ENCODE data around the gene GRIPAP1.

The GRIPAP1 gene

DNA sequence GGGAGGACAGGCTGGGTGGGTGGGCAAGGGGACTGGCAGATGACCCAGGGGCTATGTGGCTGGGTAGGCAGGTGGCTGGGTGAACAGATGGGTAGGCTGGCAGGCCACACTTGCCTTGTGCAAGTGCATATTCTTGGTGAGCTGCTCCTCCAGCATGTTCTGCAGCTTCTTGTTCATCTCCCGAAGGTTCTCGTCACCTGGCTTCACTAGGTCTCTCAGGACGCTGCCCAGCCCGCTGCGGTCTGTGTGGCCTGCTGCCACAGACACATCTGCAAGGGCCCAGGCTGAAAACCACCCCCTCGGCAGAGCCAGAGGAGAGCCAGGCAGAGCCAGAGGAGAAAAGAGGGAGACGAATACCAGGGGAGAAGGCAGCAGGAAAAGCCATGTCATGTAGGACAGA lies 27.0 kb downstream of the GRIPAP1 start:
- no peak for DNase-seq (ENCODE audit: low read depth, low spot score)
- ChIA-PET CTCF (interaction anchor here (1.1 kb wide), 1 partner anchor 9 kb away, joined by 3 read pairs; no protein-coding TSS in a partner anchor), POLR2A (no interaction called here)
- H3K4me3 ChIP-seq (ENCODE audit: low read depth, low read length) = no peak overlapping the region
- TF ChIP-seq, protein P1, sequence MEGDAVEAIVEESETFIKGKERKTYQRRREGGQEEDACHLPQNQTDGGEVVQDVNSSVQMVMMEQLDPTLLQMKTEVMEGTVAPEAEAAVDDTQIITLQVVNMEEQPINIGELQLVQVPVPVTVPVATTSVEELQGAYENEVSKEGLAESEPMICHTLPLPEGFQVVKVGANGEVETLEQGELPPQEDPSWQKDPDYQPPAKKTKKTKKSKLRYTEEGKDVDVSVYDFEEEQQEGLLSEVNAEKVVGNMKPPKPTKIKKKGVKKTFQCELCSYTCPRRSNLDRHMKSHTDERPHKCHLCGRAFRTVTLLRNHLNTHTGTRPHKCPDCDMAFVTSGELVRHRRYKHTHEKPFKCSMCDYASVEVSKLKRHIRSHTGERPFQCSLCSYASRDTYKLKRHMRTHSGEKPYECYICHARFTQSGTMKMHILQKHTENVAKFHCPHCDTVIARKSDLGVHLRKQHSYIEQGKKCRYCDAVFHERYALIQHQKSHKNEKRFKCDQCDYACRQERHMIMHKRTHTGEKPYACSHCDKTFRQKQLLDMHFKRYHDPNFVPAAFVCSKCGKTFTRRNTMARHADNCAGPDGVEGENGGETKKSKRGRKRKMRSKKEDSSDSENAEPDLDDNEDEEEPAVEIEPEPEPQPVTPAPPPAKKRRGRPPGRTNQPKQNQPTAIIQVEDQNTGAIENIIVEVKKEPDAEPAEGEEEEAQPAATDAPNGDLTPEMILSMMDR (IDR thresholded peaks at IDR 0.05; ENCODE audit: insufficient read depth, low read length, missing control alignments) = no peak

DNA sequence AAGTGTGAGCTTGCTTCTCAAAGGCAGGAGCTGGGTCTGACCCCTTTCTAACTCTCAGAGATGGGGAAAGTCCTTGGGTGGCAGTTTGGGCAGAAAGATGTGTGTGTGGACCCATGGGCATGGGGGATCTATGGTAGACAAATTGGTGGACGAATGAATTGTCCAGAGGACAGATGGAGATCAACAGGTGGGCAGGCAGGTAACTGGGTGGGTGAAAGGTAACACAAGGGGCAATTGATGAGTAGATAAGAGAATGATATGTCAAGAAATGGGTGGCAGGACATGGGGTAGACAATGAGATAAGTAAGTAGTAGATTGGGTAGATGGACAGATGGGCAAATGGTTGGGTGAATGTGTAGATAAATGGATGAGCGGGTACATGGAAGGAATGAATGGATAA lies 27.5 kb downstream of the GRIPAP1 start:
- H3K4me3 ChIP-seq (ENCODE audit: low read depth, low read length) = no peak overlapping the region
- no peak for DNase-seq (ENCODE audit: low read depth, low spot score)
- CTCF ChIA-PET = interaction anchor here (1.1 kb wide), 1 partner anchor 9 kb away, joined by 3 read pairs; no protein-coding TSS in a partner anchor
- POLR2A ChIA-PET = no interaction called here
- TF ChIP-seq, protein P1 (IDR thresholded peaks at IDR 0.05; ENCODE audit: insufficient read depth, low read length, missing control alignments) = no peak

DNA sequence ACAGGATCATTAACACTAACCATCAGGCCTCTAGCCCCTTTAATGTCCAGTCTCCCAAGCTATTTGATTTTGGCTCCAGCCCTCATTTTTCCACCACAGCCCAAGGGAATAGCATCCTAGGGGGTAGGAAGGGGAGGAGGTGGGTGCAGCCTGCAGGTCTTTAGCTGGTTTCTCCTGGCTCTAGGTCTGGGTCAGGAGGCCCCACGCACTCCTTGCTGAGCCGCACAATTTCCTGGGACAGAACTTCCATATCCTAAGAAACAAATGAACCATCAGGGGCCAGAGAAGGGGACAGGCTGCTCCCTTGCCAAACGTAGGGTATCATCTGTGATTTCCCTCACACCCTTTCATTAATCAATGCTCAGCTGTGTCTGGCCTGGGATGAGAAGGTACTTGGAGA lies 28.0 kb downstream of the GRIPAP1 start:
- POLR2A ChIA-PET = no interaction called here
- TF ChIP-seq, protein P1 (IDR thresholded peaks at IDR 0.05; ENCODE audit: insufficient read depth, low read length, missing control alignments) = no peak
- no peak for DNase-seq (ENCODE audit: low read depth, low spot score)
- CTCF ChIA-PET = interaction anchor here (0.6 to 1.1 kb wide), 2 partner anchors 8 to 106 kb away, joined by 3 read pairs; no protein-coding TSS in a partner anchor
- no peak overlapping the region for H3K4me3 ChIP-seq (ENCODE audit: low read depth, low read length)

- TF ChIP-seq, protein P1 (IDR thresholded peaks at IDR 0.05; ENCODE audit: insufficient read depth, low read length, missing control alignments) = peak; percentile 59
- no peak for DNase-seq (ENCODE audit: low read depth, low spot score)
- H3K4me3 ChIP-seq (ENCODE audit: low read depth, low read length) = peak overlapping the region; percentile 54
- ChIA-PET CTCF (interaction anchor here (0.8 to 1.8 kb wide), 10 partner anchors 10 to 89 kb away, joined by 3 to 6 read pairs (median 4); no protein-coding TSS in a partner anchor), POLR2A (interaction anchor here (1.0 kb wide), 1 partner anchor 71 kb away, joined by 4 read pairs; no protein-coding TSS in a partner anchor)
Observed at GRCh38 chrX:48972220-48973164, 29.6 kb downstream of the GRIPAP1 start.

GRCh38 chrX:48971249-48972219 lies 30.5 kb downstream of the GRIPAP1 start, which contains the start of gene KCND1:
Gene KCND1, minus strand, starts transcription at chrX:48971844. Its CDS starts 1,573 bp downstream, at chrX:48970271.
- ChIA-PET POLR2A (interaction anchor here (1.0 kb wide), 1 partner anchor 72 kb away, joined by 4 read pairs; no protein-coding TSS in a partner anchor), CTCF (interaction anchor here (0.8 to 1.8 kb wide), 8 partner anchors 11 to 90 kb away, joined by 3 to 6 read pairs (median 4); no protein-coding TSS in a partner anchor)
- H3K4me3 ChIP-seq (ENCODE audit: low read depth, low read length) = peak within 1 kb of the TSS; percentile 54
- TF ChIP-seq, protein P1 (IDR thresholded peaks at IDR 0.05; ENCODE audit: insufficient read depth, low read length, missing control alignments) = no peak
- DNase-seq (ENCODE audit: low read depth, low spot score) = no peak

Data from AG04449 (cell line).